Breast epithelium (tissue), 3 donors: ENCODE results near the gene PITX2.

Experiments used
- CTCF ChIP-seq, 3 donors: fragments of 450-650 bp; IDR thresholded peaks; one replicate each; pipeline ENCODE4 v1.5.1; 2016 to 2017; ENCODE audit warnings: antibody characterized with exemption in 3 of 3, mild to moderate bottlenecking in 3 of 3, moderate library complexity in 3 of 3
- POLR2A ChIP-seq: fragments of 450-650 bp; IDR thresholded peaks from one replicate; pipeline ENCODE4 v1.6.1; 2016; ENCODE audit warnings: antibody characterized with exemption, mild to moderate bottlenecking, moderate library complexity
- POLR2AphosphoS5 ChIP-seq, 3 donors: sonication (generic); formaldehyde crosslinking; IDR thresholded peaks; one replicate each; pipeline ENCODE4 v1.6.1; 2017; ENCODE audit warnings: antibody characterized with exemption in 3 of 3

- no peak for TF ChIP-seq CTCF (IDR thresholded peaks at IDR 0.05)
- TF ChIP-seq POLR2A, result no peak
- no peak for TF ChIP-seq POLR2AphosphoS5 (IDR thresholded peaks at IDR 0.05)
Measured at GRCh38 chr4:110615353-110616237, 7.3 kb downstream of the PITX2 start.
